NOMO-1 treated with DMSO at 0.1 percent for 48 hours (cell line): ENCODE data around the gene CAPN15.
A peak's percentile ranks its signal among the peaks of the same experiment; 100 is the strongest.

Experiments used
- DNase-seq: peaks from one replicate; lab custom pipeline; 2025; ENCODE audit not compliant: unreplicated experiment; lab: John Stamatoyannopoulos, UW

The CAPN15 gene

DNA sequence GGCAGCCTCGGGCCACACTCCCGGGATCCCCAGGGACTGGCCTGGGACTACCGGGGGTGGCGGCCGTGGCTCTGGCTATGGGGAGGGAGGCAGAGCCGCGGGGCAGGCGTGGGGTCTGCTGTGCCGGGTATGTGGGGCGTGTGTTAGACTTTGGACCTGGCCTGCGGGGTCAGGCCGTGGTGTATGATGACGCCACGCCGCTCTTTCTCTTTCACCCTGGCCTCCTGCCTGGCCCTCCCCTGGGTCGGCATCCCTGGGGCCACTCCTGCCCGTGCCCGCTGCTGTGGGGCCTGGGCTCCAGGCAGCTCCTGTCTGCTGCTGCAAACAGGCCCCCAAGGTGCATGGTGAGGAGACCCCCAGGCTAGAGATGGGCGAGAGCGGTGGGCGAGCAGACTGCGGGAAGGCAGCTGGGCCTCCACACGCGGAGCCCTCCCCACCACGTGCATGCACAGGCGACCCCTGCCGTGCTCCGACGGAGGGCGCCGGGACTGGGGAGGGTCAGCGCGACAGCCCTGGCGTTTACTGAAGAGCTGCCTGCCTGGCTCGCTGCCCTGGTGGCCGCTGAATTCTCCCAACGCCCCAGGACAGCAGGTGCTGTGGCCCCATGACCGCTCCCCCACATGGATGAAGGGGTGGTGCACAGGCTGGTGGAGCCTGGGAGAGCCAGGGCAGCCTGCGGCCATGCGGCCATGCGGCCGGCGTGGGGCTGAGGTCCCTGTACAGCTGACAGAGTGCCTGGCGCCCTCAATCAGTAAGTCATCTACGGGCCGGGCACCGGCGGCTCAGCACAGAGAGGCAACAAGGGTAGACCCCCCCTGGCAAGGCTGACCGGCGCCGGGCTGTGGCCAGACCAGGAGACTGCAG lies 16.0 kb downstream of the CAPN15 start:
- no peak for DNase-seq

GRCh38 chr16:544517-544916 lies 17.0 kb downstream of the CAPN15 start:
- no peak for DNase-seq

- peak; percentile 78 for DNase-seq
Observed at GRCh38 chr16:546909-547770, 19.6 kb downstream of the CAPN15 start.

- DNase-seq = no peak
Observed at GRCh38 chr16:548586-548985, 21.1 kb downstream of the CAPN15 start.

DNA sequence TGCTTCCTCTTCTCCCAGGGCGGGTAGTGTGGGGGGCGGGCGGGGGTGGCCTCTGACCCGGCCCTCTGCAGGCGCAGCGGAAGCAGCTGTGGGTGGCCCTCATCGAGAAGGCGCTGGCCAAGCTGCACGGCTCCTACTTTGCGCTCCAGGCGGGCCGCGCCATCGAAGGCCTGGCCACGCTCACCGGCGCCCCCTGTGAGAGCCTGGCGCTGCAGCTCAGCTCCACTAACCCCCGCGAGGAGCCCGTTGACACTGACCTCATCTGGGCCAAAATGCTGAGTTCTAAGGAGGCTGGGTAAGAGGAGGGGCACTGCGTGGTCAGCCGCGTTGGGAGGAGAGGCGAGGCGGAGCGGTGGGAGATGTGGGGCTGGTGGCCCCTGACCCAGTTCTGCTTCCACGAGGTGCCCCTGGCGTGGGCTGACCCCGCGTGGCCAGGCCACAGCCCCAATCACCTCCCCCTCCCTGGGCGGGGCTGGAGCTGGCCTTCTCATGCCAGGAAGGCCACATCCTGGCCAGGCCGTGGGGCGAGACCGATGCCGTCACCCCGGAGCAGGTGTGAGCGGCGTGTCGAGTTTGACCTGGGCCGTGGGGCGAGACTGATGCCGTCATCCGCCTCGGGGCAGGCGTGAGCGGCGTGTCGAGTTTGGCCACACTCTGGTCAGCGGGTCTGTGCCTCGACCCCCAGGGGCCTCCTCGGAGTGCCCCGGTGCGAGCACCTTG lies 22.2 kb downstream of the CAPN15 start:
- DNase-seq = no peak

GRCh38 chr16:551210-551609 lies 23.7 kb downstream of the CAPN15 start:
- no peak for DNase-seq

- DNase-seq = no peak
Observed at GRCh38 chr16:552171-552570, 24.7 kb downstream of the CAPN15 start.

DNA sequence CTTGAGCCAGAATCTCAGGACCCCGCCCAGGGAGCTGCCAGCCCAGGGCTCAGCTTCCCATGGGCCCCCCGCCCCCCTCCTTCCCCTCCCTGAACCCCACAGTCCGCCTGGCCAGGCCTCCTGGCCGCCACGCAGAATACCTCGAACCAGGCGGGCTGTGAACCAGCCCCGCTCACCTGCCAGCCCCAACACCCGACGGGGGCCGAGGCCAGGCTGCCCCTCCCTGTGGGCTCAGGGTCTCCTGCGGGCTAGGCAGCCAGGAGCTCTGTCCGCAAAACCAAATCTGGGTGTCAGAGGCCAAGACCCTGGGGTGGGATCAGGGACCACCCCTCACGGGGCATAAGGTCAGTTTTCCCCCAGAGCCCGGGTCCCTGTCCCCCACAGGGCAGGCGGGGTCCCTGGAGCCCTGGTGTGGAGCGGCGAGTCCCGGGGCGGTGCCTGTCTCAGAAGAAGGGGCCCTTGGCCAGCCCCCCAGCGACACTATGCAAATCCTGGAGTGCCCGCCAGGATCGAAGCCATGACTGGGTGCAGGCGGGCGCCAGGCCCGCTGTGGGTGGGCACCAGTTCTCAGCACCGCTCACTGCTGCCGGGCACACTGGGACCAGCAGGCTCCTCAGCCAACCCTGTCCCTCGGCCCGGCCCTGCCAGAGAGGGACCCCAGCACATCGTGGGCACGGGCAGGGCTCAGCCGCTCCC lies 26.2 kb downstream of the CAPN15 start:
- DNase-seq = no peak

- DNase-seq = no peak
Observed at GRCh38 chr16:554297-554621, 26.7 kb downstream of the CAPN15 start.

- DNase-seq = no peak
Observed at GRCh38 chr16:554640-555365, 27.3 kb downstream of the CAPN15 start.

DNA sequence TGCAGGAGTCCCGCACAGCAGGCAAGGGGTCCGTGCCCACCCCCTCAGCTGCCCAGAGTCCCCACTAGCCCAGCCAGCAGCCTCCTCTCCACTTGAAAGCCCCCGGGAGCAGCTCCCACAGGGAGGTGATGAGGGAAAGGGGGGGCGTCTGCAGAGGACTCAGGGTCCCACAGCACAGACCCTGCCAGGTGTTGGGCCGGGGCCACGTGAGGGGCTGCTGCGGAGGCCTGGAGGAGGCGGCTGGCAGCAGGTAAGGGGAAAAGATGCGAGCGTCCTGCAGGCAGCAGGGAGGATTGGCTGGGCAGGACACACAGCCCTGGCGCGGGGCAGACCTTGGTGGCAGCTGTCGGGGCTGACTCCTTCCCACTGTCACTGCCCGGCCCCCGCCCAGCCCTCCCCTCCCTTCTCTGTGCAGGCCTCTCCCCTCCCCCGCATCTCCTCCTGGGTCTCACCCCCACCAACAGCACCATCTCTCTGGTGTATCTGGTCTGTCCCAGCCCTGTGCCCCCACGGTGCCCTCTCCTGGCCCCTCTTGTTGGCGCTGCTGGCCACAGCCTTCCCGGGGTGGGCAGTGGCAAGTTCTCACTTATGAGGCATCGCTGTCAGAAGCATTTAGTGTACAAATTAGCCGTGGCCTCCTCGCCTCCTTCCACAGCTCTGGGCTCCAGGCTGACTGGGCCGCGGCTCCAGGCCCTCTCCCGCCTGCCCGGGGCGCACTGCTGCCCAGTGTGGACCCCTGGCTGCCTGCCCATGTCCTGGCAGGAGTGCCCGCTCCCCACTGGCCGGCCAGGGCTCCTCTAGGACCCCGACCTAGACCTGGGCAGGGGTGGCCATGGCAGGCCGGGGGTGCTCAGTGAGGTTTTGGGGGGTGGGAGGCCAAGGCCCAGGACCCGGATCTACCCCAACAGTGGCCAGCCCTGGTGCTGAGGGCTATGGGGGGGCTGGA lies 28.3 kb downstream of the CAPN15 start:
- no peak for DNase-seq

- no peak for DNase-seq
Observed at GRCh38 chr16:556474-557173, 29.1 kb downstream of the CAPN15 start.

- no peak for DNase-seq
Observed at GRCh38 chr16:557463-558297, 30.2 kb downstream of the CAPN15 start.

DNA sequence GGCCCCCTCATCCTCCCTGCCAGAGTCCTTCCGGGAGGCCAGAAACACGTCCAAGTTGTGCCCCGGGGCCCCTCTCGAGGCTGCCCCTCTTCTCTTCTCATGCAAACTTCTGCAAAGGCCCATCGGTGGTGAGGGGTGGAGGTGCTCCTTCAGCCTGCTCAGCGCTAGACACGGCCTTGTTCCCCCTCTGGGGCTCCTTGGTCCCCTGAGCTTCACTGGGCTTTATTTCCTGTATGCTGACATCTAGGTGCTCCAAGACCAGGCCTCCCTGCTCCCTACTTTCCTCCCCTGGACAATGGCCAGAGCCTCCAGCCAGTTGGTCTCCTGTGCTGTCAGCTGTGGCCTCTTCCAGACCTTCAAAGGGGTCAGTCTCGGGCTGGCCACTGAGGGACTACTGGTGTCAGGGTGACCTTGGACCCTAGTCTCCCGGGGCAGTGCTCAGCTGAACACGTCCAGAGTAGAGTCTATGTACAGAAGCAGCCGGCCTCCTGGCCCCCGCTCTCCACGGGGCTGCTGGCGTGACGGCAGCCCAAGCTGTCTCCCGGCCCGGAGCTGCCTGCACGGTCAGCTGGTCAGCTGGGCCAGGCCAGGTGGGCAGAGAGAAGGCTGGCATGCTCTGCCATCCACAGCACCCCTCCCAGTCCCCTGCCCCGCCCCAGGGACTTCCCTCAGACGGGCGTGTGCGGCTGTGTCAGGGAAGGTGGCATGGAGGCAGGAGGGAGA lies 30.9 kb downstream of the CAPN15 start:
- DNase-seq = no peak

- DNase-seq = no peak
Observed at GRCh38 chr16:559021-559380, 31.5 kb downstream of the CAPN15 start.

DNA sequence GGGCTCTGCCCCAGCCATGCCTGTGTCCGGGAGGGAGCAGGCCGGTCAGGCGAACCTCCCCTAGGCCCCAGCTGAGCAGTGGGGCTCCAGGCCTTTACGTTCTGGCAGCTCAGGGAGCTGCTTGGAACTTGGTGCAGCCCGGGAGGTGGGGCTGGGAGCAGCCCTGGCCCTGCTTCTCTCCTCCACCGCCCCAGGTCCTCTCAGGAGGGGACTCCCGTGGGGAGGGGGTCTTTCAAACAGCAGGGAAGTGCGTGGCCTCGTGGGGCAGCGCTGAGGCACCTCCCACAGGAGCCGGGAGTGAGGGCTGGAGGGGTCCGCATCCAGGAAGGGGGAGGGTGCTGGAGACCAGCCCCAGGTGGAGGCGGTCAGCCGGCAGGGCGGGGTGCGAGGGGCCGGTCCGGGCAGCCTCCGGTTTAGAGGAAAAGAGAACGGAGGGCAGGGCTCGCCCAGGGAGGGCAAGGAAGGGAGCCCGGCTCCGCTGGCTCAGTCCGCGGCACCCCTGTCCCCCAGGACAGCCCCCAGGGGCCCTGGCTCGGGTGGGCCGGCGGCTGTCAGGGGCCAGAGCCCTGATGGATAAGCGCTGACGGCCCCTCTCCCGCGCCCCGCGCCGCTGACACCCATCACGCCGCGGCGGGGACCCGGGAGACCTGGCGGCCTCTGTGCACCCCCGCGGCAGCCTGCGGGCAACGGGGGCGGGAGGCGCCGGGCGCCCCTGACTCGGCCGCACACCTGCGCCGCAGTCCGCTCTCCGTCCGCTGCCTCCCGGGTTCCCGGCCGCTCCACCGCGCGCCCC lies 32.1 kb downstream of the CAPN15 start:
- DNase-seq = no peak
